ENCODE results near the gene WNT6. TPM values are rescaled to one million over a fixed set of nuclear protein-coding genes. Genes with fewer than 3 reads are reported as not detected.

WNT6 gene
- total RNA-seq, 1 experiment from 2014 or later, result 8.1 TPM

DNA sequence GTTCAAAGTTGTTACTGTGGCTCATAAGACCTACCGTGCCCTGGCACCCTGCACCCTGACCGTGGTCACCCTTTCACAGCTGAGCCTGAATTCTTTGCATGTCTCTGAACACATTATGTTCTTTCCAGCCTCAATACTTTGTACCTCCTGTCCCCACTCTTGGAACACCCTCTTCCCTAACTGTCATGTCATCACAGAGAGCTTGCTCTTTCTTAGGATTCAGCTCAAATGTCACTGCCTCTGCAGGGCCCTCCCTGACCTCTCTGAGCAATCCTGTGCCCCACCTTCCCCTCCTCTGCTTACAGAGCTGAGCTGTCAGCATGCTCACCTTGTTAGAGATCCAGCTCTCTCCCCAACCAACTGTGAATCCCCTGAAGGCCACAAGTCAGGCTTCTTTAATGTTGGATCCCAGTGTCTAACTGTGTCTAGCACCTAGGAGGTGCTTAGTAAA, 43.0 kb upstream of the WNT6 start:
- intact Hi-C loops (cut with micrococcal nuclease; ENCODE audit: unreplicated experiment) (no loop called here), in situ Hi-C loops (cut with HindIII; ENCODE audit: low pct_unique_long_range_greater_than_20kb, low sequenced_read_pairs) (no loop called here)
- POLR2A ChIA-PET, result no interaction called here
- no peak for DNase-seq (ENCODE audit: low read depth, low spot score)
- no peak for ATAC-seq
- H3K4me3 ChIP-seq (ENCODE audit: low read depth in 2 of 2, low read length in 2 of 2), result no peak overlapping the region
- H3K27ac ChIP-seq (ENCODE audit: low read length), result no peak overlapping the region
- no peak for TF ChIP-seq REST (IDR thresholded peaks at IDR 0.05; ENCODE audit: insufficient read depth in 1 of 2, low read depth in 2 of 2, low read length in 1 of 2)
- TF ChIP-seq TCF7L2 (IDR thresholded peaks at IDR 0.05; ENCODE audit: low read depth, low read length), result no peak
- TF ChIP-seq POLR2AphosphoS5 (IDR thresholded peaks at IDR 0.05; ENCODE audit: low read depth, low read length), result no peak
- no peak for TF ChIP-seq CTCF (IDR thresholded peaks at IDR 0.05)
- no peak for TF ChIP-seq SIN3A (IDR thresholded peaks at IDR 0.05; ENCODE audit: borderline replicate concordance, insufficient read depth, low read depth, low read length)
- CTCF ChIA-PET, result no interaction called here
- no TSS peak for BruUV-seq (replicated peaks)
- no peaks in the 10 kb centered on the region for H3K9me3 ChIP-seq (ENCODE audit: control insufficient read depth, insufficient read depth, low read depth, low read length)
- no peaks in the 10 kb centered on the region for H3K27me3 ChIP-seq (ENCODE audit: control insufficient read depth, insufficient read depth, low read length)
- H3K4me1 ChIP-seq (ENCODE audit: control insufficient read depth, insufficient read depth, low read length), result no peaks in the 10 kb centered on the region
- H3K36me3 ChIP-seq (ENCODE audit: control insufficient read depth, insufficient read depth, low read length), result no peaks in the 10 kb centered on the region

DNA sequence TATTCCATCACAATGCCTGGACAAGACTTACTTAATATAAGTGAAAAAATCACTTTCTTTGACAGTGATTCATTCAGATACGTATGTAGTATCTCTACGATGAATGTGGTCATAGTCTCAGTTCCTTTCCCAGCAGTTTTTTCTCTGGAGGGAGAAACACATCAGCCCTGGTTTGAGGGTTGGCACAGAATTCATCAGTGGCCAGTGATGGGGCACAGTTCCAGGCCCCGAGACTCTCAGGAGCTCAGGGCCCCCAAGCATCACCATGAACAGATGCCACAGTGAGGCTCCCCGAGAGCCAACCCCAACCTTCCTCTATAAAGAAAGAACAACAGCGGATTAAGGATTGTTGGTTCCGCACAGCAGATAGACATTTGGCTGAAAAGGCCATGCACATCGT, 40.5 kb upstream of the WNT6 start:
- Histone ChIP-seq H3K27me3 (ENCODE audit: control insufficient read depth, insufficient read depth, low read length) (no peaks in the 10 kb centered on the region), H3K9me3 (ENCODE audit: control insufficient read depth, insufficient read depth, low read depth, low read length) (no peaks in the 10 kb centered on the region), H3K4me3 (ENCODE audit: low read depth in 2 of 2, low read length in 2 of 2) (no peak overlapping the region), H3K27ac (ENCODE audit: low read length) (no peak overlapping the region), H3K4me1 (ENCODE audit: control insufficient read depth, insufficient read depth, low read length) (no peaks in the 10 kb centered on the region), H3K36me3 (ENCODE audit: control insufficient read depth, insufficient read depth, low read length) (no peaks in the 10 kb centered on the region)
- ChIA-PET CTCF (interaction anchor here (0.8 kb wide), 1 partner anchor 29 kb away, joined by 4 read pairs; no protein-coding TSS in a partner anchor), POLR2A (no interaction called here)
- TF ChIP-seq REST (IDR thresholded peaks at IDR 0.05; ENCODE audit: insufficient read depth in 1 of 2, low read depth in 2 of 2, low read length in 1 of 2) (no peak), TCF7L2 (IDR thresholded peaks at IDR 0.05; ENCODE audit: low read depth, low read length) (no peak), POLR2AphosphoS5 (IDR thresholded peaks at IDR 0.05; ENCODE audit: low read depth, low read length) (no peak), CTCF (IDR thresholded peaks at IDR 0.05) (no peak), SIN3A (IDR thresholded peaks at IDR 0.05; ENCODE audit: borderline replicate concordance, insufficient read depth, low read depth, low read length) (no peak)
- DNase-seq (ENCODE audit: low read depth, low spot score) (no peak), ATAC-seq (no peak)
- intact Hi-C loops (cut with micrococcal nuclease; ENCODE audit: unreplicated experiment), result no loop called here
- BruUV-seq (replicated peaks), result no TSS peak
- in situ Hi-C loops (cut with HindIII; ENCODE audit: low pct_unique_long_range_greater_than_20kb, low sequenced_read_pairs), result no loop called here
